HCT116 (cell line): ENCODE measurements around the gene TSPAN5.

Experiments used
- EZH2 ChIP-seq: fragments of 200-600 bp; sonication (generic); IDR thresholded peaks from 2 replicates; pipeline ENCODE4 v1.6.1; 2017; ENCODE audit warnings: antibody characterized with exemption, mixed run types
- TF ChIP-seq, protein P1 (sequence below), 3 experiments: fragments of 200-600 bp in 1 of 3; sonication (generic) in 1 of 3; IDR thresholded peaks in 2 of 3; conservative IDR thresholded peaks in 1 of 3; 2 replicates each; pipeline ENCODE4 v1.5.1; 2012 to 2017; ENCODE audit warnings: low read depth in 2 of 3, low read length in 2 of 3, antibody characterized with exemption in 1 of 3, borderline replicate concordance in 1 of 3, control low read depth in 1 of 3, mild to moderate bottlenecking in 1 of 3, mixed read lengths in 1 of 3, mixed run types in 1 of 3, moderate library complexity in 1 of 3; ENCODE audit not compliant: insufficient read depth in 1 of 3

DNA sequence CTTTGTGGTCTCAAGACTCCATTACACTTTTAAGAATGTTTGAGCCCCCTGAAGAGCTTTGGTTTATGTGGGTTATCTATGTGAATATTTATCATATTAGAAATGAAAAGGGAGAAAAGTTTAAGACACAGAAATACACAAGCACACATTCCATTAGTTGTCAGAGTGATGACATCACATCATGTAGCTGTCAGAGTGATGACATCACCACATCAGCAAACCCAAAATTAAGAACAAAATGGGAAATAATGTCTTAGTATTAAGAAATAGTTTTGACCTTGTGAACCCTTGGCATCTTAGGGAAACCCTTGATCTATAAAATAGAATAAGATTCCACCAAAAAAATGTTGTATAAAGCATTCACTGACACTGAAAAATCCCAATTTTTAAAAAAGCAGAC, 195.9 kb downstream of the TSPAN5 start:
- no peak for TF ChIP-seq EZH2
- TF ChIP-seq, protein P1, sequence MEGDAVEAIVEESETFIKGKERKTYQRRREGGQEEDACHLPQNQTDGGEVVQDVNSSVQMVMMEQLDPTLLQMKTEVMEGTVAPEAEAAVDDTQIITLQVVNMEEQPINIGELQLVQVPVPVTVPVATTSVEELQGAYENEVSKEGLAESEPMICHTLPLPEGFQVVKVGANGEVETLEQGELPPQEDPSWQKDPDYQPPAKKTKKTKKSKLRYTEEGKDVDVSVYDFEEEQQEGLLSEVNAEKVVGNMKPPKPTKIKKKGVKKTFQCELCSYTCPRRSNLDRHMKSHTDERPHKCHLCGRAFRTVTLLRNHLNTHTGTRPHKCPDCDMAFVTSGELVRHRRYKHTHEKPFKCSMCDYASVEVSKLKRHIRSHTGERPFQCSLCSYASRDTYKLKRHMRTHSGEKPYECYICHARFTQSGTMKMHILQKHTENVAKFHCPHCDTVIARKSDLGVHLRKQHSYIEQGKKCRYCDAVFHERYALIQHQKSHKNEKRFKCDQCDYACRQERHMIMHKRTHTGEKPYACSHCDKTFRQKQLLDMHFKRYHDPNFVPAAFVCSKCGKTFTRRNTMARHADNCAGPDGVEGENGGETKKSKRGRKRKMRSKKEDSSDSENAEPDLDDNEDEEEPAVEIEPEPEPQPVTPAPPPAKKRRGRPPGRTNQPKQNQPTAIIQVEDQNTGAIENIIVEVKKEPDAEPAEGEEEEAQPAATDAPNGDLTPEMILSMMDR (IDR thresholded peaks at IDR 0.05 in 2 of 3, conservative IDR thresholded peaks at IDR 0.05 in 1 of 3; ENCODE audit: borderline replicate concordance in 1 of 3, insufficient read depth in 1 of 3, low read depth in 2 of 3, low read length in 2 of 3), result no peak
